HEK293 (cell line): ENCODE results near the gene MED19.
A peak's percentile ranks its signal among the peaks of the same experiment; 100 is the strongest.

Experiments
- IKZF3 ChIP-seq: fragments of 450-650 bp; IDR thresholded peaks from 2 replicates; pipeline ENCODE4 v1.5.0; 2018; ENCODE audit warnings: missing biosample characterization, mild to moderate bottlenecking, missing genetic modification characterization, moderate library complexity
- INSM2 ChIP-seq: fragments of 450-650 bp; formaldehyde crosslinking; IDR thresholded peaks from 2 replicates; pipeline ENCODE4 v1.5.1; 2016; ENCODE audit warnings: missing biosample characterization, missing genetic modification characterization
- KLF7 ChIP-seq: fragments of 450-650 bp; formaldehyde crosslinking; IDR thresholded peaks from 2 replicates; pipeline ENCODE4 v1.5.1; 2016; ENCODE audit warnings: missing biosample characterization, missing genetic modification characterization, borderline replicate concordance
- RBAK ChIP-seq: fragments of 450-650 bp; formaldehyde crosslinking; IDR thresholded peaks from 2 replicates; pipeline ENCODE4 v1.5.1; 2016; ENCODE audit warnings: missing biosample characterization, missing genetic modification characterization
- SCRT2 ChIP-seq: fragments of 450-650 bp; formaldehyde crosslinking; IDR thresholded peaks from 2 replicates; pipeline ENCODE4 v1.5.1; 2016; ENCODE audit warnings: missing biosample characterization, missing genetic modification characterization
- SETDB1 ChIP-seq: IDR thresholded peaks from one replicate; pipeline ENCODE4 v1.6.1; 2017; ENCODE audit warnings: mild to moderate bottlenecking, low read length, moderate library complexity, mixed read lengths; ENCODE audit not compliant: insufficient read length
- ZBTB10 ChIP-seq: fragments of 450-650 bp; formaldehyde crosslinking; IDR thresholded peaks from 2 replicates; pipeline ENCODE4 v1.5.1; 2016; ENCODE audit warnings: missing biosample characterization, missing genetic modification characterization
- ZBTB21 ChIP-seq: fragments of 450-650 bp; formaldehyde crosslinking; IDR thresholded peaks from 2 replicates; pipeline ENCODE4 v1.5.1; 2017; ENCODE audit warnings: missing biosample characterization, missing genetic modification characterization
- ZFP69B ChIP-seq: fragments of 450-650 bp; formaldehyde crosslinking; IDR thresholded peaks from 2 replicates; pipeline ENCODE4 v1.5.1; 2016; ENCODE audit warnings: missing biosample characterization, missing genetic modification characterization
- ZNF132 ChIP-seq: fragments of 450-650 bp; formaldehyde crosslinking; IDR thresholded peaks from 2 replicates; pipeline ENCODE4 v1.5.1; 2017; ENCODE audit warnings: missing biosample characterization, missing genetic modification characterization, borderline replicate concordance
- ZNF140 ChIP-seq: fragments of 450-650 bp; formaldehyde crosslinking; IDR thresholded peaks from 2 replicates; pipeline ENCODE4 v1.5.1; 2016; ENCODE audit warnings: missing biosample characterization, missing genetic modification characterization
- ZNF19 ChIP-seq: fragments of 450-650 bp; formaldehyde crosslinking; IDR thresholded peaks from 2 replicates; pipeline ENCODE4; 2016; ENCODE audit warnings: missing biosample characterization, missing genetic modification characterization, low read depth
- ZNF221 ChIP-seq: fragments of 450-650 bp; formaldehyde crosslinking; IDR thresholded peaks from 2 replicates; pipeline ENCODE4 v1.5.1; 2017; ENCODE audit warnings: missing biosample characterization, missing genetic modification characterization, borderline replicate concordance
- ZNF24 ChIP-seq: fragments of 450-650 bp; formaldehyde crosslinking; IDR thresholded peaks from 2 replicates; pipeline ENCODE4 v1.5.1; 2016; ENCODE audit warnings: missing biosample characterization, missing genetic modification characterization
- ZNF274 ChIP-seq, 2 experiments: fragments of 200-500 bp in 1 of 2; fragments of 450-650 bp in 1 of 2; sonication (Bioruptor generic) in 1 of 2; formaldehyde crosslinking in 1 of 2; IDR thresholded peaks; 2 replicates each; pipeline versions ENCODE4 v1.5.1 to v1.6.1; 2014 to 2016; ENCODE audit warnings: borderline replicate concordance in 1 of 2, inconsistent platforms in 1 of 2, low read length in 1 of 2, missing biosample characterization in 1 of 2, missing genetic modification characterization in 1 of 2
- ZNF335 ChIP-seq: fragments of 450-650 bp; formaldehyde crosslinking; conservative IDR thresholded peaks from 2 replicates; pipeline ENCODE4 v1.5.1; 2016; ENCODE audit warnings: missing biosample characterization, missing genetic modification characterization
- ZNF350 ChIP-seq: fragments of 450-650 bp; formaldehyde crosslinking; IDR thresholded peaks from 2 replicates; pipeline ENCODE4 v1.5.0; 2017; ENCODE audit warnings: missing biosample characterization, mild to moderate bottlenecking, missing genetic modification characterization
- ZNF37A ChIP-seq: fragments of 450-650 bp; IDR thresholded peaks from 2 replicates; pipeline ENCODE4 v1.5.1; 2018; ENCODE audit warnings: missing biosample characterization, missing genetic modification characterization
- ZNF398 ChIP-seq: fragments of 450-650 bp; formaldehyde crosslinking; IDR thresholded peaks from 2 replicates; pipeline ENCODE4 v1.5.1; 2017; ENCODE audit warnings: missing biosample characterization, missing genetic modification characterization
- ZNF48 ChIP-seq: fragments of 450-650 bp; formaldehyde crosslinking; IDR thresholded peaks from 2 replicates; pipeline ENCODE4 v1.5.1; 2016; ENCODE audit warnings: missing biosample characterization, missing genetic modification characterization
- ZNF513 ChIP-seq: fragments of 450-650 bp; IDR thresholded peaks from 2 replicates; pipeline ENCODE4 v1.5.1; 2018; ENCODE audit warnings: missing biosample characterization, missing genetic modification characterization
- ZNF514 ChIP-seq: fragments of 450-650 bp; formaldehyde crosslinking; IDR thresholded peaks from 2 replicates; pipeline ENCODE4 v1.5.1; 2016; ENCODE audit warnings: missing biosample characterization, missing genetic modification characterization
- ZNF548 ChIP-seq: fragments of 450-650 bp; formaldehyde crosslinking; IDR thresholded peaks from 2 replicates; pipeline ENCODE4 v1.5.1; 2016; ENCODE audit warnings: missing biosample characterization, missing genetic modification characterization
- ZNF549 ChIP-seq: fragments of 450-650 bp; IDR thresholded peaks from 2 replicates; pipeline ENCODE4 v1.5.1; 2018; ENCODE audit warnings: missing biosample characterization, missing genetic modification characterization, mild to moderate bottlenecking, inconsistent platforms, moderate library complexity
- ZNF571 ChIP-seq: fragments of 450-650 bp; formaldehyde crosslinking; IDR thresholded peaks from 2 replicates; pipeline ENCODE4 v1.5.0; 2017; ENCODE audit warnings: missing biosample characterization, missing genetic modification characterization
- ZNF600 ChIP-seq: fragments of 450-650 bp; formaldehyde crosslinking; IDR thresholded peaks from 2 replicates; pipeline ENCODE4 v1.5.1; 2016; ENCODE audit warnings: missing biosample characterization, missing genetic modification characterization
- ZNF621 ChIP-seq: fragments of 450-650 bp; formaldehyde crosslinking; IDR thresholded peaks from 2 replicates; pipeline ENCODE4 v1.5.1; 2017; ENCODE audit warnings: missing biosample characterization, missing genetic modification characterization
- ZNF660 ChIP-seq: fragments of 450-650 bp; IDR thresholded peaks from 2 replicates; pipeline ENCODE4 v1.5.1; 2018; ENCODE audit warnings: missing biosample characterization, mild to moderate bottlenecking, missing genetic modification characterization
- ZNF777 ChIP-seq: fragments of 450-650 bp; formaldehyde crosslinking; IDR thresholded peaks from 2 replicates; pipeline ENCODE4 v1.5.1; 2017; ENCODE audit warnings: missing biosample characterization, missing genetic modification characterization, borderline replicate concordance
- ZSCAN16 ChIP-seq: fragments of 450-650 bp; formaldehyde crosslinking; IDR thresholded peaks from 2 replicates; pipeline ENCODE4 v1.5.1; 2016; ENCODE audit warnings: missing biosample characterization, missing genetic modification characterization

Gene MED19

GRCh38 chr11:57741132-57742086 lies 29.4 kb upstream of the MED19 start, which contains the start of gene SELENOH (continued):
- TF ChIP-seq ZNF600 (peak; percentile 88), ZNF335 (tag by site-specific recombination) (peak; percentile 69), SCRT2 (peak; percentile 57), IKZF3 (tag by site-specific recombination) (peak; percentile 98), ZNF513 (tag by site-specific recombination) (0 out of 2 replicates have a peak, but pooled peaks have one; percentile 10), ZNF140 (tag by site-specific recombination) (no peak), ZNF24 (tag by site-specific recombination) (peak; percentile 80; the same call in 1 of the 2 replicates), ZBTB21 (tag by site-specific recombination) (no peak), ZSCAN16 (tag by site-specific recombination) (no peak), ZNF777 (tag by site-specific recombination) (no peak), ZNF274 (IDR thresholded peaks at IDR 0.05; ENCODE audit: low read length) (no peak), ZNF274 (tag by site-specific recombination; IDR thresholded peaks at IDR 0.05; ENCODE audit: borderline replicate concordance) (no peak), ZNF37A (no peak), ZFP69B (tag by site-specific recombination) (peak; percentile 93), ZNF19 (tag by site-specific recombination) (no peak), ZNF660 (tag by site-specific recombination) (peak; percentile 98; the same call in 1 of the 2 replicates), ZNF548 (tag by site-specific recombination) (no peak), ZNF549 (no peak), ZNF571 (tag by site-specific recombination) (no peak), SETDB1 (no peak), ZNF398 (tag by site-specific recombination) (0 out of 2 replicates have a peak, but pooled peaks have one; percentile 12), KLF7 (tag by site-specific recombination) (peak; percentile 68; the same call in 1 of the 2 replicates), ZNF514 (tag by site-specific recombination) (no peak), INSM2 (tag by site-specific recombination) (peak; percentile 88), ZNF221 (tag by site-specific recombination) (no peak), ZNF621 (tag by site-specific recombination) (no peak), ZNF132 (tag by site-specific recombination) (no peak), RBAK (tag by site-specific recombination) (no peak), ZBTB10 (tag by site-specific recombination) (0 out of 2 replicates have a peak, but pooled peaks have one; percentile 72), ZNF48 (tag by site-specific recombination) (no peak), ZNF350 (tag by site-specific recombination) (no peak)
